Measurements from ENCODE around the gene IQCB1. TPM values are rescaled to one million over a fixed set of nuclear protein-coding genes. Genes with fewer than 3 reads are reported as not detected.

Gene IQCB1
- polyA plus RNA-seq, 1 donor (not counting 4 experiments of a cell fraction or from before 2014, with no cell fraction given) = 14.7 TPM

DNA sequence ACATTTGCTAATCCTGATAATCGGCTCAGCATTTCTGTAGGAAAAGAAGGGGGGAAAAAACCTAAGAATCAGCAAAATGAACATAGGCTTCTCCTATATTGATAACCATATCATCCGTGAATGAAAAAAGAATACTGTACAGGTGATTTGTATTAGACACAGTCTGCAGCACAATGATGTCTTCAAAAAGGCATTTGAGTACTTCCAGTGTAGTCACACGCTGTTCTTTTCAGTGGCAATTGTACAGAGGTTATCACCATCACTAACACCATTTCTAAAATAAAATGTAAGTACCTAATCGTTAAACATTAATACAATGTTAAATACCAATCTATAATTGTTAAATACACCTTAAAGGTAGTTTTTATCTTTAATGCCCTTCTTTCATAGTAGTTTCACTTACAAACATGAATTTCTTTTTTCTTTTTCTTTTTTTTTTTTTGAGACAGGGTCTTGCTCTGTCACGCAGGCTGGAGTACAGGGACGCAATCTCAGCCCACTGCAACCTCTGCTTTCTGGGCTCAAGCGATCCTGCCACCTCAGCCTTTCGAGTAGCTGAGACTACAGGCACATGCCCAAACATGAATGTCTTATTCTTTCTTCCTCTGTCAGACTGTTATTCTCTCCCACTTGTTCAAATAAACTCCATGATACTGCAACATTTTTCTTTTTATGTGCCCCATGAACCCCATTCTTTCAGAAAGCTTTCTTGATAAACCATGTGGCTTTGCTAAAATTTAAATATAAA is 103.7 kb downstream of the IQCB1 start:
- H3K4me3 ChIP-seq (ENCODE audit: control insufficient read depth in 2 of 3, extremely low read depth in 1 of 3, insufficient read depth in 2 of 3, low read depth in 1 of 3, low read length in 3 of 3) = peak overlapping the region in 2 of 3 experiments; percentile 46 to 53
- H2AFZ ChIP-seq (ENCODE audit: control insufficient read depth, low read length) = no peak overlapping the region
- peaks cover 39% of the 10 kb centered on the region for H3K79me2 ChIP-seq (ENCODE audit: control insufficient read depth, insufficient read depth, low read length)
- H3K4me2 ChIP-seq (ENCODE audit: control insufficient read depth, extremely low read depth, insufficient read depth, low read depth, low read length) = peak overlapping the region; percentile 87
- dilution Hi-C loops (cut with MboI; ENCODE audit: extremely low pct_ligation_motif_present, low sequenced_read_pairs) = no loop called here
- FAIRE-seq = peak; percentile 87
- H3K9me3 ChIP-seq (ENCODE audit: control insufficient read depth, low read depth, low read length) = no peaks in the 10 kb centered on the region
- peak overlapping the region; percentile 26 for H3K9ac ChIP-seq (ENCODE audit: control insufficient read depth, extremely low read depth, insufficient read depth, low read length)
- H4K20me1 ChIP-seq (ENCODE audit: control insufficient read depth, extremely low read depth, insufficient read depth, low read length) = no peaks in the 10 kb centered on the region
- no peaks in the 10 kb centered on the region for H3K9me1 ChIP-seq (ENCODE audit: control insufficient read depth, extremely low read depth, insufficient read depth, low read length)
- no peak for DNase-seq (ENCODE audit: low read depth, low spot score)
- peak overlapping the region; percentile 65 for H3K27ac ChIP-seq (ENCODE audit: control insufficient read depth, insufficient read depth, low read length)
- no peak for TF ChIP-seq EZH2 (IDR thresholded peaks at IDR 0.05; ENCODE audit: low read length)
- TF ChIP-seq, protein P1, sequence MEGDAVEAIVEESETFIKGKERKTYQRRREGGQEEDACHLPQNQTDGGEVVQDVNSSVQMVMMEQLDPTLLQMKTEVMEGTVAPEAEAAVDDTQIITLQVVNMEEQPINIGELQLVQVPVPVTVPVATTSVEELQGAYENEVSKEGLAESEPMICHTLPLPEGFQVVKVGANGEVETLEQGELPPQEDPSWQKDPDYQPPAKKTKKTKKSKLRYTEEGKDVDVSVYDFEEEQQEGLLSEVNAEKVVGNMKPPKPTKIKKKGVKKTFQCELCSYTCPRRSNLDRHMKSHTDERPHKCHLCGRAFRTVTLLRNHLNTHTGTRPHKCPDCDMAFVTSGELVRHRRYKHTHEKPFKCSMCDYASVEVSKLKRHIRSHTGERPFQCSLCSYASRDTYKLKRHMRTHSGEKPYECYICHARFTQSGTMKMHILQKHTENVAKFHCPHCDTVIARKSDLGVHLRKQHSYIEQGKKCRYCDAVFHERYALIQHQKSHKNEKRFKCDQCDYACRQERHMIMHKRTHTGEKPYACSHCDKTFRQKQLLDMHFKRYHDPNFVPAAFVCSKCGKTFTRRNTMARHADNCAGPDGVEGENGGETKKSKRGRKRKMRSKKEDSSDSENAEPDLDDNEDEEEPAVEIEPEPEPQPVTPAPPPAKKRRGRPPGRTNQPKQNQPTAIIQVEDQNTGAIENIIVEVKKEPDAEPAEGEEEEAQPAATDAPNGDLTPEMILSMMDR (optimal IDR thresholded peaks at IDR 0.05 in 1 of 3, IDR thresholded peaks at IDR 0.05 in 1 of 3, conservative IDR thresholded peaks at IDR 0.05 in 1 of 3; ENCODE audit: extremely low read depth in 1 of 3, insufficient read depth in 2 of 3, low read length in 3 of 3) = no peak
- peaks cover 5 to 6% of the 10 kb centered on the region in 2 experiments for H3K36me3 ChIP-seq (ENCODE audit: control insufficient read depth in 2 of 2, extremely low read depth in 1 of 2, insufficient read depth in 2 of 2, low read length in 2 of 2)
- no peaks in the 10 kb centered on the region for H3K27me3 ChIP-seq (ENCODE audit: control insufficient read depth, extremely low read depth, insufficient read depth, low read length)
- H3K4me1 ChIP-seq (ENCODE audit: control insufficient read depth, extremely low read depth, insufficient read depth, low read length) = peaks cover 21% of the 10 kb centered on the region

DNA sequence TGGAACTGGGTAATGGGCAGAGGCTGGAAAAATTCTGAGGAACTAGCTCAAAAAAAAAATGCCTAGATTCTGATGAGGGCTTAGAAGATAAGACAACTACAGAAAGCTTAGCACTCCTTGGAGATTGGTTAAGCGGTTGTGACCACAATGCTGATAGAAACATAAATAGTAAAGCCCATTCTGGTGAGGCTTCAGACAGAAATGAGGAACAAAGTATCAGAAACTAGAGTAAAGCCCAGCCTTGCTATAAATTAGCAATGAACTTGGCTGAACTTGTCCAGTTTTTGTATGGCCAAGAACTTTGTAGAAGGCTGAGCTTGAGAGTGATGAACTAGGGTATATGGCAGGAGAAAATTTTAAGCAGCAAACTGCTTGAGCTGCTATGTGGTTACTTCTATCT is 110.7 kb downstream of the IQCB1 start:
- Histone ChIP-seq H3K9me1 (ENCODE audit: control insufficient read depth, extremely low read depth, insufficient read depth, low read length) (no peaks in the 10 kb centered on the region), H3K36me3 (ENCODE audit: control insufficient read depth in 2 of 2, extremely low read depth in 1 of 2, insufficient read depth in 2 of 2, low read length in 2 of 2) (peaks cover 24 to 26% of the 10 kb centered on the region in 2 experiments), H3K4me3 (ENCODE audit: control insufficient read depth in 2 of 3, extremely low read depth in 1 of 3, insufficient read depth in 2 of 3, low read depth in 1 of 3, low read length in 3 of 3) (no peak overlapping the region), H3K79me2 (ENCODE audit: control insufficient read depth, insufficient read depth, low read length) (no peaks in the 10 kb centered on the region), H3K9me3 (ENCODE audit: control insufficient read depth, low read depth, low read length) (no peaks in the 10 kb centered on the region), H3K4me2 (ENCODE audit: control insufficient read depth, extremely low read depth, insufficient read depth, low read depth, low read length) (no peak overlapping the region), H4K20me1 (ENCODE audit: control insufficient read depth, extremely low read depth, insufficient read depth, low read length) (no peaks in the 10 kb centered on the region), H3K9ac (ENCODE audit: control insufficient read depth, extremely low read depth, insufficient read depth, low read length) (no peak overlapping the region), H3K4me1 (ENCODE audit: control insufficient read depth, extremely low read depth, insufficient read depth, low read length) (no peaks in the 10 kb centered on the region), H3K27me3 (ENCODE audit: control insufficient read depth, extremely low read depth, insufficient read depth, low read length) (no peaks in the 10 kb centered on the region), H3K27ac (ENCODE audit: control insufficient read depth, insufficient read depth, low read length) (no peak overlapping the region), H2AFZ (ENCODE audit: control insufficient read depth, low read length) (no peak overlapping the region)
- no peak for DNase-seq (ENCODE audit: low read depth, low spot score)
- dilution Hi-C loops (cut with MboI; ENCODE audit: extremely low pct_ligation_motif_present, low sequenced_read_pairs) = no loop called here
- no peak for FAIRE-seq
- no peak for TF ChIP-seq EZH2 (IDR thresholded peaks at IDR 0.05; ENCODE audit: low read length)
- TF ChIP-seq, protein P1 (optimal IDR thresholded peaks at IDR 0.05 in 1 of 3, IDR thresholded peaks at IDR 0.05 in 1 of 3, conservative IDR thresholded peaks at IDR 0.05 in 1 of 3; ENCODE audit: extremely low read depth in 1 of 3, insufficient read depth in 2 of 3, low read length in 3 of 3) = no peak

All from keratinocyte (primary cell).